DMS79 treated with DMSO at 0.1 percent for 48 hours (cell line): Measurements from ENCODE around the gene SH2D1A.
"Not testable (repeated sequence)": the region's sequence is repeated elsewhere in the genome, so short reads cannot be mapped to it uniquely, and the experiment has no call there.

Experiments
- DNase-seq: peaks from one replicate; lab custom pipeline; 2025; lab: John Stamatoyannopoulos, UW

SH2D1A gene

DNA sequence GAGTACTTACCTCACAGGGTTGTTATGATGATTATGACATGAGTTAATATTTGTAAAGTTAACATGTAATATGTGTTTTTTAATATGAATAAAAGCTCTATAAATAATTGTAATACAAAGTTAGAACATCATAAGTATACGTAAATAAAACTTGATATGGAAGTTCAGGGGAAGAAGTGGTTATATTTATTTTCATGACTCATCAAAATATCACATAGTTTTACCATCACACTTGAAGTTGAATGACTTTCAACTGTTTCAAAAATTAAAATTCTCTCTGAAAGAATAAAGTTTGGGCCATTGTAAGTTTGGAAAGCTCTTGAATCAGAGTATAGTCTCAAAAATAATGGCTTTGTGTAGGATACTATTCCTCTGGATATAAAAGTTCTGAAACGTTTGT lies 8.3 kb downstream of the SH2D1A start:
- DNase-seq = no peak

DNA sequence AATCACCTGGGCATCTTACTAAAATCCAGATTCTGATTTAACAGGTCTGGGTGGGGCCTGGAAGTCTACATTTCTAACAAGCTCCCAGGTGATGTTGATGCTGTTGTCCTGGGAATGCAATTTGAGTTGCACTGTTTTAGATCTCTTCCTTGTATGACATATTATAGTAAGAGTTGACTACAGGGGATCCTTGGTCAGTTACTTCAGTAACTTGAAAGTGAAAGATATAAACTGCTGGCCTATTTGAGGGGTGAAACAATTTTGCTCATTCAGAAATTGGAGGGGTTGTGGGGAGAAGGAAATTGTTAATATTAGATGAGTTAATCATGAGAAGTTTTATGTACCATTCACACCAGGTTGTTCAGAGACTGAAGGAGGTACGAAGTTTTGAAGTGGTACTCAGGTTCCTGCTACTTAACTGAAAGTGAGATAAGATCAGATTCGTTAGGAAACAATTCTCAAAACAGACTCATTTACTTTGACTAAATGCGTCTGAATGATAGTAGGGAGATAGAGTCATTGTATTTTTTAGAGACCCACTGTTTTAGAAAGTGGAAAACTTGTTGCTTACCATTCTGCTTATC lies 12.5 kb downstream of the SH2D1A start:
- no peak for DNase-seq

DNA sequence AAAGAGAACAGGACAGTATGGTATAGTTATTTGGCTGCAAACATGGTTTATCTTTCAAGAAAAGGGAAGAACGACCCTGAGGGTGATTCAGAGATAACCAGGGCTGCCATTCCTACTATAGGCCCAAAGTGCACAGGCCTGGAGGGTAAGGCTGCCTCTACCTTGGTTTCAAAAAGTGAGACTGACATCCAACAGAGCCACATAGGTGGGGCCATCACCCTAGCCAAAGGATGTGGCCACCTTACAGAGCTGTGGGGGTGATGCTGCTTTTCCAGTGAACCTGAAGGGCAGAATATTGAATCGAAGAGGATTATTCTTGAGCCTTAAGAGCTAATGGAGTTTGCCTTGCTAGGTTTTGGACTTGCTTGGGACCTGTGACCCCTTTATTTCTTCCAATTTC lies 15.7 kb downstream of the SH2D1A start:
- DNase-seq = no peak

DNA sequence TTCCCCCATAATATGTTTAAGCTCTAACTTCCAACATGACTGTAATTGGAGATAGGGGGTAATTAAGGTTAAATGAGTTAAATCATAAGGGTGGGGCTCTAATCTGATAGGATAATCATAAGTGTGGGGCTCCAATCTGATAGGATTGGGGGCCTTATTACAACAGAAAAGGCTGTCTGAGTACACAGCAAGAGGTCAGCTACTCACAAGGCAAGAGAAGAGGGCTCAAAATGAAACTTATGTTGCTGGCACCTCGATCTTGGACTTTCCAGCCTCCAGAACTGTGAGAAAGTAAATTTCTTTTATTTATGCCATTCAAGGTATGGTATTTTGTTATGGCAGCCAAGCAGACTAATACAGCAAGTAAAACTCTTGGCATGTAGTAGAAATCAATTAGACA lies 16.4 kb downstream of the SH2D1A start:
- no peak for DNase-seq

DNA sequence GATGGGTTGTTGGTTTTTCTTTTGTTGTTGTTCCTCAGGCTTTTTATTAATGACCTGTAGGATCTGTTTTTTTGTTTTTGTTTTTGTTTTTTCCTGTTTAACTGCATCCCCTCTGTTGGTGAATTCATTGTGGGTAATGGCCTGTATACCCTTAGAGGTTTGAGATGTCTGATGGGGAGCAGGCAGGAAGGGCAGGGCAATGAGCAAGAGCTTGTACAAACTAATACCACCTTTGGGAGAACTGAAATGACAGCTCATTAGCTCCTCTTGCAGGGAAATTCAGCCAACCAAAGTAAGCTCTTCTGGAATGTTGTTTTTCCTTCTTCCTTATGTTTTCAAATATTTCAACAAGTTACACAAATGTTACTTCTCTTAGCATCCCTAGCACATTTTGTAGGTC lies 23.4 kb downstream of the SH2D1A start:
- no peak for DNase-seq

DNA sequence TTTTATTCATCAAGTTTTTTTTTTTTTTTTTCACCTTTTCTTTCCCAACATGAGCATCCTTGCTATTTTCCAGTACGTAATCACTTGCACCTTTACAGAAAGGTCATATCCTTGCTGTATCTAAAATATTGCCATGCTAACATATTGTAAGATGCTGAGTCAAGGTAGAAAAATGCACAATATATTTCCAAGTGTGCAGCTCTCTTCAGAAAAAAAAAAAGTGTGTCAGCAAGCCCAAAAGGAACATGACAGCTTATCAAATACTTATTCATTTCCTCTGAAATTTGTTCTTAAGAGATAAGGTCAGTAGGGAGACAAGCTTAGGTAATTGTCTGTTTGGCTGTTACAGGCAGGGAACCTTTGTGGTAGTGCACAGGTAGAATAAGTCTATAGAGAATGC lies 27.0 kb downstream of the SH2D1A start:
- DNase-seq = no peak

DNA sequence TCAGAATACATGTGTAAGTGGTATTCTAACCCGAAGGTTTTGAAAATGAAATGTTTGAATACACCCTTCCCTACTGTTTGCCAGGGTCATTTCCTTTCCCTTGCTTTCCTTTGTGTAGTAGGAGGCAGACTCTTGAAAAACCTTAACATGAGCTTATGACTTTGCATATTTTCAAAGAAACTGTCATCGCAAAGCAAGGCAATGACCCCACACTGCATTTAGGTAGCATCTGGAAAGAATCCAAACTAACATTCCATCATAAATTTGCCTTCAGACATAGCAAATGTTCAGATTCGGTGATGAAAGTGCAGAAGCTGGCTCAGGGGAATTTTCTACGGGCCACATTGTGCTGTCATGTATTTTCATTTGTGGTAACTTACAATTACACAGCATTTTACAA lies 32.3 kb downstream of the SH2D1A start:
- no peak for DNase-seq

DNA sequence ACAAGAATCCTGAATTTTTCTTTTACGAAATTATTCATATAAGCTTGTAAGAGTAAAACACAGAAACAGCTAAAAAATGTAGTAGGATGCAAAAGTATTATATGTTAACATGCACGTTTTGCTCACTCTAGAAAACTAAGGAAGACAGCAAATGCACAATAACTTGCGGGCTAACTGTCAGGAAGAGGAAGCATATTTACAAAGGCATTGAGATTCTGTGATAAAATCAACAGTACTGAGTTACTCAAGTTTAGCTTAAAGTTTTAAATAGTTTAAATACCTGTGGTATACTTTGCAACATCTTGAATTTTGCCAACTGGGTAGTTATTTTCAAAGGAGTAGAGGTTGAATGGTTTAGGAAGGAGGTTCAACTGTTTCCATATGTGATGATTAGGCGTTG lies 37.0 kb downstream of the SH2D1A start:
- no peak for DNase-seq

DNA sequence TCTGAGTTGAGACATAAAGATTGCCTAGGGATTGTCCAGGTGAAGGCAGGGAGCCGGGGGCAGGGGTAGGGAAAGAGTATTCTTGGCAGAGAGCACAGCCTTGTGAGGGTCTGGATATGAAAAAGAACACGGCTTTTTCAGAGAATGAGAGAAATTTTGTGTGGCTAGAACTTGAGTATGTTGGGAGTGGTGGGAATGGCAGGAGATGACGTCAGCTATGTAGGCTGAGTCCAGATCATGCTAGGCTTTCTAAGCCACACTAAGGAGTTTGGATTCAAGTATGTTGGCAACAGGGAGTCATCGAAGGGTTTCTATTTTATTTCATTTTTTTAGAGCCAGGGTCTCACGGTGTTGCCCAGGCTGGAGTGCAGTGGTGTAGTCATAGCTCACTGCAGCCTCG lies 40.0 kb downstream of the SH2D1A start:
- no peak for DNase-seq

DNA sequence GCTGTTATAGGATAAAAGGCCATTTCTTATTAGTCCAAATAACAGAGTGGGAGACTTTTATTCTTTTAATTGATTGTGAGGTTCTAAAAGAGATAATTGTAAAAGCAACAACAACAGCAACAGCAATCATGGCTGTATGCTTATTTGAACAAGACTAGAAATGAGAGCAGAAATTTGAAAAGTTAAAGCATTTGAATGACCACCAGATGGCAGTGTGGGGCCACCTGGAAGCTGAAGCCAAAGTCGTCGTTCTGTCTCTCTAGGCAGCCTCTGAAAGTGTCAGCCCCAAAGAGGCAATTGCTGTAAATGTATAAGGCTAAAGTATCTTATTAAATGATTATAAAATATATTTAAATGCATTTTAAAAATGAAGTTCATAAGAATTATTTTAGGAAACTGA lies 42.2 kb downstream of the SH2D1A start:
- DNase-seq = peak; percentile 1

DNA sequence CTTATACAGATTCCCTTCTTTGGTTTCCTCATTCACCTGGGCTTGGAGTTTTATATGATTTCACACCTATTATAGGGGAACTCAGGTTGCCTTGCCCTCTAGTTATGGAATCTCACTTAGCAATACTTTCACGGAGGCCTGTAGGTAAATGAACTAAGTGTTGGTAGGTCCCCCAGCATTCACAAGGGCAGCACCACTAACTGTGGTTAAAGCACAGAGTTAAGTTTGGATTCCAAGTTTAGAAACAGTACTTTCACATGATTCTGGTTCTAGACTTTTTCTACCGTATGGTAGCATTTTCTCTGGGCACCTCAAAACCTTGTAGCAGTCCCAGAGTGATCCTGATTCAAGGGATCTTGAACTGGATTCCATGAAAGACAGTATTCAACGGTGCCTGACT lies 46.4 kb downstream of the SH2D1A start:
- DNase-seq = no peak

DNA sequence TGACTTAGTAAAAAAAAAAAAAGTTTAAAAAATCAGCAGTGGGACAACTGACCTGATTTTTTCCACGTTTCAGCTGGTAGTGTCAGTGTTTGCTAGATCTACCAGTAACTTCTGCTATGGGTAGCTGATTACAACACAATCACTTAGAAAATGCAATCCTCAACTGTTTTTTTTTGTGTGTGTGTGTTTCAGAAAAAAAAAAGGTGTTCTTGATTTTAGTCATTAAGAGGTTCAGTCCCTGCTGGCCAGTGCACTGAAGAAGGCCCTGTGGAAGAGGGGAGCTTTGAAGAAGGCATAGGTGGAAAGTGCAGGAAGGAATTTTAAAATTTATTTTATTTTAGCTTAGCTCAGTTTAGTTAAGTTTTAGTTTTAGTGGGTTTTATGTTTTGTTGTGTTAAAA lies 46.9 kb downstream of the SH2D1A start:
- DNase-seq = no peak

DNA sequence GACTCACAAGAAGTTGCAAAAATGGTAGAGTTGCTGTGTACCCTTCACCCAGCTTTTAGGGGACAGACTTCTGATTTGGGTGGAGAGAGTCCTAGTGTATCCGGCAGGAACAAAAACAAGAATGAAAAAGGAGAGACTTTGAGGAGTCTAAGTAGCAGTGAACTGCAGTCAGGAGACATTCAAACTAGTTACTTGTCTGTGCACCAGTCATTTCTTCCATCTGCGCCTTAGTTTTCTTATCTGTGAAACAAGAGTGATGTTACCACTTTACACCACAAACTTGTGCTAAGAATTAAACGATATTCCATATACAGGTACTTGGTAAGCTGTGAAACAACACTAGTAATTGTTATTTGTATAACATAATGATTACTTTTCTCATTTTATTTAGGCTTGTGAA lies 47.3 kb downstream of the SH2D1A start:
- DNase-seq = no peak

DNA sequence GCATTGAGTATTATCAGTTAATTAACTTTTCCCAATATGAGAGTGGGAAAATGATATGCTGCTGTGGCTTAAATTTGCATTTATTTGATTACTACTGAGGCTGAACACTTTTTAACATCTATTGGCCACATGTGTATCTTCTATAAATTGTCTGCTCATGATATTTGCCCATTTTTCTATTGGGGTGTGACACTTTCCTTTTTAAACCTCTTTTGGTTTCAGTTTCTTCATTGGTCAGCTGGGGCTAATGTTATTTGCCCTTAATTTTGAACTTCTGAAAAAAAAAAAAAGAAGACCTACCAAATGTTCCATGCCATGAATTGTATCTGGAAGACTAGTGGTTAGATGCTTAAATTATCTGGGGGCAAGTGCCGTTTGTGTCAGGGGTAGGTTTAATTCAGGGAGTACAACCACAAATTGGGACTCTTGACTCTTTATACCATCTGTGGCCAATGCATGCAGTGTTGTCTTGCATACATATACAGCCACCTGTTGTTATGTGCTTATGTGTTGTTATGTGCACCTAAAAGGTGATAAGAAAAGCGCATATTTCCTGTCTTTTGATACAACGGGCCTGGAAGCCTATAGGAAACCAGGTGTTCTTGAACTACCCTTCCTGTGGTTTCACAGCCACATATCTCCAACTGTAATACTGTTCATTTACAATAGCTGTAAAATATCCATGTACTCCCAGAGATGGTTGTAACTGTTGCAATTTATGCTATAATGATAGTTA lies 49.0 kb downstream of the SH2D1A start:
- DNase-seq = no peak

DNA sequence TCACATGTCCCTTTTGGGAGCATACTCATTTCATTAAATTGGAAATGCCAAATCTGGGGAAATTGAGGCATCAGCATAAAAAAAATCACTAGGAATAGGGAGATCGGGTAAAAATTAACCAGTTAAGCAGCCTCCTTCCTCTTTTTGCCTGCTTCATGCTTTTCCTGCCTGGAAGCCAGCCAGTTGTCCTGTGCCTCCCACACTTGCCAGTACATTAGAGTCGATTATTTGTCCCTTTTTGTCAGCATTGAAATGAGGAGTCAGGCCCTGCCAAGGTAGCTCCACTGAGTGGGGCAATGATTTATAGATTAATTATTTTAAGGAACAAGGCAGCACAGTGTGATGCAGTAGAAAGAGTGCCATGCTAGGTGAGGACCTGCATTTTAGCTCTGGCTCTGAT lies 55.3 kb downstream of the SH2D1A start:
- no peak for DNase-seq

DNA sequence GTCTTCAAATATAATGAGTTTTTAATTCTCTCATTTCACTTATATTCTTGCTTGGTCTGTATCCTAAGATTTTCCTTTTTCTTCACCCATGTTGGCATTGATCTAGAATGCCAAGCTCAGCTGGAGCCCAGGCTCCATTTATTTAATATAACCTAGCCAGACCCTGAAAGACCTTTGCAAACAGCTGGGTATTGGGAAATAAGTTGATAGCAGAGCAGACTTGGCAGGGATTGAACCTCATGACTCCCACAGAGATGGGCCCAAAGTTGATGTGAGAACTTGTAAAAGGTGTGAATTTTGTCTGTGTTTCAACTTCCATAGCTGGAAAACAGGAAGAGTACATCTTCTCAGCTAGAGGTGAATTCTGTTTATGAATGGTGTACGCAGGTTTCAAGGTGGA lies 59.5 kb downstream of the SH2D1A start:
- DNase-seq = no peak

DNA sequence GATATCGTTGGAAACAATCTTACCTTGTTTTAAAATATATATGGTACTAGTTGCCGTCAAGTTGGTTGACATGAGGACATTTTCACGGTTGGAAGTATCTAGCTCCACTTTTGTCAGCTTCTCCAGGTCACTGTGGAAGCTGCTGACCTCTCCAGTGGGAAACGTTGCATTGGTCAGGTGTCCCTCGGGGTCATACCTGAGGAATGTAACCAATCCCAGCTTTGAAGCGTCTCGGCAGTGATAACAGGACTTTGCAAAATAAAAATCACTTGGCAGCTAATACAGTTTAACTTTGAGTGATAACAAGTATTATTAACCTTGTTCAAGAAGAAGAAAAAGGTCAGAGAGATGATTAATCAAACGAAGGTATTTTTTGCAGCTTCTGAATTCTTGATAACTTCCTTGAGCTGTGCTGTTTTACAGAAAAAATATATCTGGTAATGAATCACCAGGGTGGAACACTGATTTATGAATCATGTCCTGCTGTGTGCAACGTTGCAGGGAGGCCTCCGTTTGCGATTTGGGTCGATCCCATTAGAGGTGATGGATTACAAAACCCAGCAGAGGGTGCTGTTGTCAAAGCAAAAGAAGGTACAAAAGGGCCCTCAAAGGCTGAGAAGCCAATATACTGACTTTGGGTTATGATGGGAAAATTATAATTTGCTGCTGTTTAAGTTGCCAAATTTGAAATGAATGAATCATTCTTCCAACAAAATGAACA lies 60.1 kb downstream of the SH2D1A start:
- peak; percentile 0 for DNase-seq

DNA sequence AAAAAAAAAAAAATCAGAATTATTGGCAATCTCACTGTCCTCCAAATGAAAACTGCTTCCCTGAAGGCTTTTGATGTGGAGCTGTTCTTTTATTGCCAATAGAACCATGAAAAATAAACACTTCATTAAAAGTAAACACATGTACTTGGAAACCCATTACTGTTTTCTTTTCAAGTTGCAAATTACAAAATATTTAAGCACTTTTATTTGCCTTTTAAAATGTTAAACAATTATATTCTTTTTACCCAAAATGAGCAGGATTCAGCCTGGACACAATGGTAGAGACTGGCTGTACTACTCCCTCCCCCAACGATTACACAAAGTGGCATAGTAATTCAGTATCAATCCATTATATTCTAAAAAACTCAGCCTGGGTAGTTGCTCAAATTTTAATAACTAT lies 60.9 kb downstream of the SH2D1A start:
- DNase-seq = no peak

DNA sequence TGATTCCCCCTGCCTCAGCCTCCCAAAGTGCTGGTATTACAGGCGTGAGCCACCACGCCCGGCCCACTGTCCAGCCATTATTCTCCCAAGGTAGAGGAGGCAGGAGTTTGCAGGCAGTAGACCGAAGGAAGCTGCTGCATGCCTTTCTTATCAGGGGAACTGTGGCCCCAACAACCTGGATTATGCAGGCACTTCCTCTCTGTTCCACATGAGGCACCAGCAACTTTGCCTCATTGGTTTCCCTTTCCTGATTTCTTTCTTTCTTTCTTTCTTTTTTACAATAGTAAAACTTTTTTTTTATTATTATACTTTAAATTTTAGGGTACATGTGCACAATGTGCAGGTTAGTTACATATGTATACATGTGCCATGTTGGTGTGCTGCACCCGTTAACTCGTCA lies 62.0 kb downstream of the SH2D1A start:
- DNase-seq = not testable (repeated sequence)

DNA sequence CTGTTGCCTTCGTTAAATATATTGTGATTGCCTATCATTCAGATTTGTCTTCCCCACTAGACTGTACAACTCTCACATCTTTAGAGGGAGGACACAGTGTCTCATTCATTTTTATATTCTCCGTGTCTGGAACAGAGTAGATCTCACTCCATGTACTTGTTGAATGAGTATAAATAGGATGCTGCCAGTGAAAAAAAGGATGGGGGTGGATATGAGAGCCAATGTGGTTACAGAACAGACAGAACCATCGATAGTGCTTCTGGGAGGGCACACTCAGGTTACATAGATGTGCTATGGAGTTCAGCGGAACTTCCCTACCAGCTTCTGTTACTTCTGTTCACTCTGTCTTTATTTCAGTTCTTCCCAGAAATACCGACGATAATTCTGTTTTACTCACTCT lies 66.9 kb downstream of the SH2D1A start:
- DNase-seq = no peak

DNA sequence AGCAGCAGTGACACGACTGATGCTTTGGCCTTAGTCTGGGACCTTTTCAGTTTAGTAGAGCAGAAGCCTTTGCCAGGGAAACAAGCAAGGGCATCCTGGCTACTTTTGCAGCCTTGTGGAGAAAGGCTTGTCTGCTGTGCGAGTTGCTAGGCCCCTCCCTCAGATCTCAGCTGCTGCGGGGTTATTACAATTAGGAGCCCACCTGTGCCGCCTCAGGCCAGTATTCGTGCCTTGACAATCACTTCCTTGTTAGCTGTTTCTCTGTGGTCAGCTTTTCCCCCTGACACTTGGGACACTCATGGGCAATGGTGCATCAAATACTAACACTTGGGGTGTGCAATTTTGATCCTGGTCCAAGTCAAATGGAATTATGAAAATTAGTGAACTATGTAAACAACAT lies 67.9 kb downstream of the SH2D1A start:
- no peak for DNase-seq

DNA sequence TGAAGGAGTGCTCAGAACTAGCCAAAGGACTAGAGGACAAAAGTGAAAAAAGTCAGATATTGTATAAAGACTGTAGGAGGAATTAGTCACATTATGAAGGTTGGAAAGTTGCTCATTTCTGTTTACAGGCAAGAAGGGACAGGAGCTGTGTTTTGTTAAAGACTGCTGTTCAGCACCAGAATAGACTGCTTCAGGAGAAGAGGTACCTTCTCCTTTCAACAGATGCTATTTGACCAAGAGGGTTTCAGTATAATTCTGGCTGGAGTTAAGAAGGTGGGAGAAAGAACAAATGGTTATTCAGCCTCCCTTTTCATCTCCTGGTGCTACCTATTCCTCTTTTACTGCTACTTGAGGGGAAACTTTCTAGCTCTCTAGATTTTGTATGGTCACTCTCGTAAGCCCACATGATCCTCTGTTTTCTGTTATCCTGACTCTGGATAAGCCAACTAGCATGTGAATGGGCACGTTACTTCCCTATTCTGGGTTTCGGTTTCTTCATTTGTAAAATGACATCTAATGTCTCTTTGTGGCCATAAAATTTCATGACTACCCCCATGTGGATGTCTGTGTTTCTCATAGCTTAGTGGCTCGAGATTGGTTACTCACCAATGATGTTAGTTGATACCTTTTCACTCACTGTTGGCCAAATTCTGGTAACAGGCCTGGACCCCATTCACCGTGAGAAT lies 68.9 kb downstream of the SH2D1A start:
- no peak for DNase-seq
